Panc1 (cell line): ENCODE data around the gene C9orf78. TPM values are rescaled to one million over a fixed set of nuclear protein-coding genes. Genes with fewer than 3 reads are reported as not detected.

Experiments used
- ATAC-seq: fragments of 200-7000 bp; cut with Tn5 transposase; 2 replicates; pipeline ENCODE4 v1.9.1; 2020; ENCODE audit warnings: mild to moderate bottlenecking, moderate library complexity
- BruUV-seq: library from RNA; stranded (reverse); fragments of 400-500 nt; replicated peaks from 2 replicates; lab custom pipeline; 2021; lab: Mats Ljungman, UMichigan
- CTCF ChIA-PET: fragments of 300-600 bp; sonication (Branson Sonifier 250); formaldehyde crosslinking; loops from one replicate; lab custom pipeline; 2022; ENCODE audit warnings: antibody characterized with exemption; lab: Charles Lee
- POLR2A ChIA-PET: fragments of 300-600 bp; sonication (Branson Sonifier 250); formaldehyde crosslinking; loops from one replicate; lab custom pipeline; 2022; ENCODE audit warnings: antibody characterized with exemption; lab: Charles Lee
- DNase-seq: peaks from one replicate; pipeline ENCODE4 v3.0.0-alpha.2; 2010; ENCODE audit warnings: low read depth, low spot score
- H3K27ac ChIP-seq: 2 replicates; pipeline ENCODE4 v1.5.1; 2011; ENCODE audit warnings: mild to moderate bottlenecking, low read length, inconsistent platforms
- H3K27me3 ChIP-seq: fragments of 200-500 bp; sonication (Bioruptor generic); 2 replicates; pipeline ENCODE4 v1.6.0; 2014; ENCODE audit warnings: low read length, inconsistent platforms; ENCODE audit not compliant: control insufficient read depth, insufficient read depth
- H3K36me3 ChIP-seq: fragments of 200-500 bp; sonication (Bioruptor generic); 2 replicates; pipeline ENCODE4 v1.5.1; 2014; ENCODE audit warnings: inconsistent platforms, mild to moderate bottlenecking, low read length, moderate library complexity; ENCODE audit not compliant: control insufficient read depth, insufficient read depth
- H3K4me1 ChIP-seq: 2 replicates; pipeline ENCODE4 v1.5.1; 2011; ENCODE audit warnings: inconsistent platforms, mild to moderate bottlenecking, low read length, moderate library complexity; ENCODE audit not compliant: control insufficient read depth, insufficient read depth
- H3K4me3 ChIP-seq, 2 experiments: 2 replicates each; pipeline ENCODE4 v1.5.1; 2011 to 2012; ENCODE audit warnings: low read depth in 2 of 2, low read length in 2 of 2, mild to moderate bottlenecking in 2 of 2, inconsistent platforms in 1 of 2, moderate library complexity in 1 of 2
- H3K9me3 ChIP-seq: fragments of 200-500 bp; sonication (Bioruptor generic); 2 replicates; pipeline ENCODE4 v1.5.1; 2014; ENCODE audit warnings: low read depth, mild to moderate bottlenecking, inconsistent platforms, low read length, moderate library complexity; ENCODE audit not compliant: control insufficient read depth, insufficient read depth
- POLR2AphosphoS5 ChIP-seq: IDR thresholded peaks from 2 replicates; pipeline ENCODE4 v1.6.1; 2012; ENCODE audit warnings: mild to moderate bottlenecking, low read depth, low read length, moderate library complexity
- SIN3A ChIP-seq: IDR thresholded peaks from 2 replicates; pipeline ENCODE4 v1.6.1; 2012; ENCODE audit warnings: low read depth, mild to moderate bottlenecking, low read length, moderate library complexity, borderline replicate concordance; ENCODE audit not compliant: insufficient read depth
- TCF7L2 ChIP-seq: IDR thresholded peaks from 2 replicates; pipeline ENCODE4 v1.6.1; 2011; ENCODE audit warnings: mild to moderate bottlenecking, low read depth, low read length, inconsistent platforms
- in situ Hi-C: cut with HindIII; loops from 2 replicates; pipeline ENCODE4 v1.10.0; 2016; ENCODE audit warnings: low sequenced_read_pairs, low pct_unique_long_range_greater_than_20kb
- intact Hi-C: fragments of 100-400 bp; cut with micrococcal nuclease; formaldehyde crosslinking; loops from one replicate; pipeline ENCODE4 v1.10.0; 2022; ENCODE audit not compliant: unreplicated experiment
- total RNA-seq: library from RNA; stranded (reverse); gene quantifications from one replicate; pipeline ENCODE4 v1.2.1, GENCODE V29; 2021; ENCODE audit not compliant: unreplicated experiment
- TF ChIP-seq, protein P1 (sequence below), 2 experiments: IDR thresholded peaks; 2 replicates each; pipeline ENCODE4 v1.6.1; 2011 to 2012; ENCODE audit warnings: low read depth in 2 of 2, control low read depth in 1 of 2, low read length in 1 of 2, mild to moderate bottlenecking in 1 of 2, moderate library complexity in 1 of 2; ENCODE audit not compliant: insufficient read depth in 1 of 2
- TF ChIP-seq, protein P2 (sequence below): fragments of 450-650 bp; IDR thresholded peaks from 2 replicates; pipeline ENCODE4 v1.5.1; 2017; ENCODE audit warnings: mild to moderate bottlenecking

Gene C9orf78
- total RNA-seq, 1 experiment from 2014 or later, result 33.6 TPM

DNA sequence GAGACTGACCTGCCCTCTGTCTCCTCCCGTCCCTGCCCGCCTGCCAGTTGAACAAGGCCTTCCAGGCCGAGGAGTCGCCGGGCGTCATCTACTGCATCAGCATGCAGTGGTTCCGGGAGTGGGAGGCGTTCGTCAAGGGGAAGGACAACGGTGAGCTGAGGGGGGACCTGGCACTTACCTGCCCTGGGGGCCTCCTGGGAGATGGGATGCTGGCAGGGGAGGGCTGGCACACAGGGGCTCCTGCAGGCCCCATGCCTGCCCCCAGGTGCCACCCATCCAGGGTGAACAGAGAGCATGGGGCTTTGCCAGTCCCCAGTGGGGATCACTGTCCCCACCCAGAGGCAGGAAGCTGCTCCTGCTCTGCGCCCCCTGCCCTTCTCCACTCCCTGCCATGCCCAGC, 43.2 kb upstream of the C9orf78 start:
- ChIA-PET POLR2A (no interaction called here), CTCF (no interaction called here)
- intact Hi-C loops, result no loop called here
- Histone ChIP-seq H3K27ac (no peak overlapping the region), H3K4me1 (no peaks in the 10 kb centered on the region), H3K36me3 (no peaks in the 10 kb centered on the region), H3K9me3 (no peaks in the 10 kb centered on the region), H3K4me3 (no peak overlapping the region), H3K27me3 (no peaks in the 10 kb centered on the region)
- in situ Hi-C loops, result no loop called here
- no peak for TF ChIP-seq POLR2AphosphoS5
- no peak for TF ChIP-seq SIN3A
- TF ChIP-seq TCF7L2, result no peak
- TF ChIP-seq, protein P1, sequence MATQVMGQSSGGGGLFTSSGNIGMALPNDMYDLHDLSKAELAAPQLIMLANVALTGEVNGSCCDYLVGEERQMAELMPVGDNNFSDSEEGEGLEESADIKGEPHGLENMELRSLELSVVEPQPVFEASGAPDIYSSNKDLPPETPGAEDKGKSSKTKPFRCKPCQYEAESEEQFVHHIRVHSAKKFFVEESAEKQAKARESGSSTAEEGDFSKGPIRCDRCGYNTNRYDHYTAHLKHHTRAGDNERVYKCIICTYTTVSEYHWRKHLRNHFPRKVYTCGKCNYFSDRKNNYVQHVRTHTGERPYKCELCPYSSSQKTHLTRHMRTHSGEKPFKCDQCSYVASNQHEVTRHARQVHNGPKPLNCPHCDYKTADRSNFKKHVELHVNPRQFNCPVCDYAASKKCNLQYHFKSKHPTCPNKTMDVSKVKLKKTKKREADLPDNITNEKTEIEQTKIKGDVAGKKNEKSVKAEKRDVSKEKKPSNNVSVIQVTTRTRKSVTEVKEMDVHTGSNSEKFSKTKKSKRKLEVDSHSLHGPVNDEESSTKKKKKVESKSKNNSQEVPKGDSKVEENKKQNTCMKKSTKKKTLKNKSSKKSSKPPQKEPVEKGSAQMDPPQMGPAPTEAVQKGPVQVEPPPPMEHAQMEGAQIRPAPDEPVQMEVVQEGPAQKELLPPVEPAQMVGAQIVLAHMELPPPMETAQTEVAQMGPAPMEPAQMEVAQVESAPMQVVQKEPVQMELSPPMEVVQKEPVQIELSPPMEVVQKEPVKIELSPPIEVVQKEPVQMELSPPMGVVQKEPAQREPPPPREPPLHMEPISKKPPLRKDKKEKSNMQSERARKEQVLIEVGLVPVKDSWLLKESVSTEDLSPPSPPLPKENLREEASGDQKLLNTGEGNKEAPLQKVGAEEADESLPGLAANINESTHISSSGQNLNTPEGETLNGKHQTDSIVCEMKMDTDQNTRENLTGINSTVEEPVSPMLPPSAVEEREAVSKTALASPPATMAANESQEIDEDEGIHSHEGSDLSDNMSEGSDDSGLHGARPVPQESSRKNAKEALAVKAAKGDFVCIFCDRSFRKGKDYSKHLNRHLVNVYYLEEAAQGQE (IDR thresholded peaks at IDR 0.05; ENCODE audit: insufficient read depth in 1 of 2, low read depth in 2 of 2, low read length in 1 of 2), result no peak
- TF ChIP-seq, protein P2, sequence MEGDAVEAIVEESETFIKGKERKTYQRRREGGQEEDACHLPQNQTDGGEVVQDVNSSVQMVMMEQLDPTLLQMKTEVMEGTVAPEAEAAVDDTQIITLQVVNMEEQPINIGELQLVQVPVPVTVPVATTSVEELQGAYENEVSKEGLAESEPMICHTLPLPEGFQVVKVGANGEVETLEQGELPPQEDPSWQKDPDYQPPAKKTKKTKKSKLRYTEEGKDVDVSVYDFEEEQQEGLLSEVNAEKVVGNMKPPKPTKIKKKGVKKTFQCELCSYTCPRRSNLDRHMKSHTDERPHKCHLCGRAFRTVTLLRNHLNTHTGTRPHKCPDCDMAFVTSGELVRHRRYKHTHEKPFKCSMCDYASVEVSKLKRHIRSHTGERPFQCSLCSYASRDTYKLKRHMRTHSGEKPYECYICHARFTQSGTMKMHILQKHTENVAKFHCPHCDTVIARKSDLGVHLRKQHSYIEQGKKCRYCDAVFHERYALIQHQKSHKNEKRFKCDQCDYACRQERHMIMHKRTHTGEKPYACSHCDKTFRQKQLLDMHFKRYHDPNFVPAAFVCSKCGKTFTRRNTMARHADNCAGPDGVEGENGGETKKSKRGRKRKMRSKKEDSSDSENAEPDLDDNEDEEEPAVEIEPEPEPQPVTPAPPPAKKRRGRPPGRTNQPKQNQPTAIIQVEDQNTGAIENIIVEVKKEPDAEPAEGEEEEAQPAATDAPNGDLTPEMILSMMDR, result no peak
- DNase-seq, result no peak
- BruUV-seq, result no TSS peak
- no peak for ATAC-seq

DNA sequence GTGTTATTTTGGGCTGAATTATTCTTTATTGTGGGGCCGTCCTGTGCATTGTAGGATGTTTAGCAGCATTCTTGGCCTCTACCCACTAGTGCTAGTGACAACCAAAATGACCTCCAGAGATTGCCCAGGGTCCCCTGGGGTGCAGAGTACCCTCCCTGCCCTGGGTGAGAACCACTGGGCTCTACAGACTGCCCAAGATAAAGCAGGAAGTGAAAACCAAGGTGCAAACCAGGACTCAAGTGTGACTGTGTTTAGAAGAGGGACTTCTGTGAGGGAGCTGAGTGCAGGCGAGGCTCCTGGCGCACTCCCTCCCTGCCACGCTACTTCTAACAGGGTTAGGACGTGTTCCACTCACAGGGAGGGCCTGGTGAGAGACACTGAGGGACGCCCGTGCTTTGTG, 41.7 kb upstream of the C9orf78 start:
- no peaks in the 10 kb centered on the region for H3K36me3 ChIP-seq
- intact Hi-C loops, result no loop called here
- no peak overlapping the region for H3K27ac ChIP-seq
- ChIA-PET POLR2A (no interaction called here), CTCF (interaction anchor here (0.6 kb wide), 1 partner anchor 248 kb away, joined by 3 read pairs; no protein-coding TSS in a partner anchor)
- in situ Hi-C loops, result no loop called here
- ATAC-seq (no peak), DNase-seq (no peak)
- TF ChIP-seq POLR2AphosphoS5, result no peak
- TF ChIP-seq, protein P1 (IDR thresholded peaks at IDR 0.05; ENCODE audit: insufficient read depth in 1 of 2, low read depth in 2 of 2, low read length in 1 of 2), result no peak
- TF ChIP-seq, protein P2, result no peak
- no peak for TF ChIP-seq TCF7L2
- no peak for TF ChIP-seq SIN3A
- H3K27me3 ChIP-seq, result no peaks in the 10 kb centered on the region
- BruUV-seq, result no TSS peak
- no peaks in the 10 kb centered on the region for H3K9me3 ChIP-seq
- H3K4me1 ChIP-seq, result no peaks in the 10 kb centered on the region
- no peak overlapping the region for H3K4me3 ChIP-seq
